ENCODE data around the gene RAE1.
A peak's percentile ranks its signal among the peaks of the same experiment; 100 is the strongest.

RAE1 gene

GRCh38 chr20:57400231-57400701, 49.2 kb downstream of the RAE1 start:
- no peak for DNase-seq (ENCODE audit: low read depth, low spot score)

- DNase-seq (ENCODE audit: low read depth, low spot score), result no peak
Observed at GRCh38 chr20:57400821-57401564, 49.9 kb downstream of the RAE1 start.

DNA sequence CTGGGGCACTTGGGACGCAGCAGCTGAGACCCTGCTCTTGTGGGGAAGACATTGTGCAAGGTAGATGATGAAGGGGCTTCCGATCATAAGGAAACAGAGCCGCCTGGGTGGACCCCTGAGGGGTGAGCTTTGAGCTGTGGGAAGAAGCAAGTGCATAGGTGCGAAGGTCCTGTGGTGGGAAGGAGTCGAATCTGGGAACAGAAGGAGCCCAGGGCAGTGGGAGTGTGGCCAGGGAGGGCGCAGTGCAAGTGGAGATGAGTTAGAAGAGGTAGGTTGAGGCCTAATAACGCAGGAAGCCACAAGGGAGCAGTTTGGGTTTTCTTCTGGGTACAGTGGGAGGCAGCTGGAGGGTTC, 50.5 kb downstream of the RAE1 start:
- no peak for DNase-seq (ENCODE audit: low read depth, low spot score)

GRCh38 chr20:57402206-57403125, 51.4 kb downstream of the RAE1 start:
- no peak for DNase-seq (ENCODE audit: low read depth, low spot score)

- no peak for DNase-seq (ENCODE audit: low read depth, low spot score)
Observed at GRCh38 chr20:57403216-57403615, 52.2 kb downstream of the RAE1 start.

GRCh38 chr20:57404006-57404405, 53.0 kb downstream of the RAE1 start:
- DNase-seq (ENCODE audit: low read depth, low spot score), result no peak

DNA sequence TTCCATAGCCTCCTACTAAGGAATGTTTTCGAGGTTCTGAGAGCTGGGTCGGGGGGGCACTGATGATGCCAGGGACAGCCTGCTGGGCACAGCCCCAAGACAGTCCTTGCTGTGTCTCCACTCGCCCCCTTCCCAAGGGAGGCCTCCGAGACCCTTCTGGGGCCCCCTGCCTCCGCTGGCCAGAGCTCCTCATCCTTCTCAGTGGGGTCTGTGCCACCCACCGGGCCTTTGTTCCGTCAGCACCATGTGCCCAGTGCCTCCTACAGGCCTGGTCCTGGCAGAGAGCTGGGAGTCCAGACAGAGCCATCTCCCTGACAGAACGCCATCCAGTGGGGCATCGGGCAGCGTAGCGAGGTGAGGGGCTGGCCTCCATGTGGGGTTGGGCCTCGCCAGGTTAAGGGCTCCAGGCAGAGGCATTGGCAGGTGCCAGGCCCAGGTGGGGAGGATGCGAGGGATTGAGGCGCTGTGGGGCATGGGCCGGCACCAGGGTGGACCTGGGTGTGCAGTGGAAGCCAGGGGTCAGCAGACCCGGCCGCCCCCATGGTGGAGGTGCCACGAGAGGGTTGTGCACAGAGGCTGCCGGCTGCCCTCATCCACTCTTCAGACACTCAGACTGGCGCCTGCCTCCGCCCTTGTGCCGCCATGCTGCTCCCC, 53.5 kb downstream of the RAE1 start:
- no peak for DNase-seq (ENCODE audit: low read depth, low spot score)

DNA sequence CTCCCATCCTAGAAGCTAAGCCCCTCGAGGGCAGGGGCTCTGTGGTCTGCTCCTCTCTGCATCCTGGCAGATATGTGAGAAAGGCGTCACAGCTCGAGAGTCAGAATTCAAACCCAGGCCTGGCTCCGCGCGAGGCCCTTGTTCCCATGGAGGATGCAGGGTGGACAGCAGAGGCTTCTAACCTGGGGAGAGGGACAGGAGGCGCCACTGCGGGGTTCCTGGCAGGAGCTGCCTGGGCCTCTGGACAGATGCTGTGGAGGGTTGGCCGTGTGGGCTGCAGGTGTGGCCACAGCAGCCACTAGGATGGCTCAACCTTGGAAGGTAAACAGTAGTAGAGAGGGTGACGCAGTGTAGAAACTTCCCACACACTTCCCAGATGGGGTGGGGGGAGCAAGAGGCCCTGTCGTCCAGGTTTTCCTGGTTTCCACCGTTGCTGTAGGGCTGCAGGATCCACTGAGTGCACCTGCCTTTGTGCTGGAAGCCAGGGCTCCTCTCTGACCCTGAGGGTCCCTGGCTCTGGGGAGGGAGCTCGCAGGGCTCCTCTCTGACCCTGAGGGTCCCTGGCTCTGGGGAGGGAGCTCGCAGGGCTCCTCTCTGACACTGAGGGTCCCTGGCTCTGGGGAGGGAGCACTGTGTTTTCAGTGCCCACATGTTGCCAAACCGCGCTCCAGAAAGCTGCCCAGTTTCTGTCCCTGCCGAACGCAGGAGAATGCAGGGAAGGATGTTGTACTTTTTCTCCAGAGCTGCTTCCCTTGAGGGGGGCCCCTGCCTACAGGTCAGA, 54.4 kb downstream of the RAE1 start:
- no peak for DNase-seq (ENCODE audit: low read depth, low spot score)

DNA sequence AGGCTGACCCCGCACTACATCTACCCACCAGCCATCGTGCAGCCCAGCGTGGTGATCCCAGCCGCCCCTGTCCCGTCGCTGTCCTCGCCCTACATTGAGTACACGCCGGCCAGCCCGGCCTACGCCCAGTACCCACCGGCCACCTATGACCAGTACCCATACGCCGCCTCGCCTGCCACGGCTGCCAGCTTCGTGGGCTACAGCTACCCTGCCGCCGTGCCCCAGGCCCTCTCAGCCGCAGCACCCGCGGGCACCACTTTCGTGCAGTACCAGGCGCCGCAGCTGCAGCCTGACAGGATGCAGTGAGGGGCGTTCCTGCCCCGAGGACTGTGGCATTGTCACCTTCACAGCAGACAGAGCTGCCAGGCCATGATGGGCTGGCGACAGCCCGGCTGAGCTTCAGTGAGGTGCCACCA, 56.5 kb downstream of the RAE1 start:
- DNase-seq (ENCODE audit: low read depth, low spot score), result no peak

GRCh38 chr20:57408131-57408530, 57.1 kb downstream of the RAE1 start:
- peak; percentile 41 for DNase-seq (ENCODE audit: low read depth, low spot score)

GRCh38 chr20:57408536-57409233, 57.6 kb downstream of the RAE1 start:
- DNase-seq (ENCODE audit: low read depth, low spot score), result no peak

DNA sequence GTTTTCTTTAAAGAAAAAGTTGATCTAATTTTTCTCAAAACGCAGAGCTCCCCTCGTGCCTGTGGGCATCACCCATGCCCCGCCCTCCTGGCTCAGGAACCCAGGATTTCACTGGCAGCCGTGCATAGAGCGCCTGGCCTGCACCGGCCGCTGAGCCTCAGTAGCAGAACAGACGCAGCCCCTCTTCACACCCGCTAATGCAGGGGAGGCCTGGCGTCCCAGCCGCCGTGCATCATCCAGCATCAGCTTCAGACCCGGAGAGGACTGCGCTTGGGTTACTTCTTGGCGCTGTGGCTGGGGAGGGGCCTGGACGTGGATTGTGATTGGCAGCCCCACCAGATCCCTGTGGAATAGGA, 58.2 kb downstream of the RAE1 start:
- peak; percentile 33 for DNase-seq (ENCODE audit: low read depth, low spot score)

DNA sequence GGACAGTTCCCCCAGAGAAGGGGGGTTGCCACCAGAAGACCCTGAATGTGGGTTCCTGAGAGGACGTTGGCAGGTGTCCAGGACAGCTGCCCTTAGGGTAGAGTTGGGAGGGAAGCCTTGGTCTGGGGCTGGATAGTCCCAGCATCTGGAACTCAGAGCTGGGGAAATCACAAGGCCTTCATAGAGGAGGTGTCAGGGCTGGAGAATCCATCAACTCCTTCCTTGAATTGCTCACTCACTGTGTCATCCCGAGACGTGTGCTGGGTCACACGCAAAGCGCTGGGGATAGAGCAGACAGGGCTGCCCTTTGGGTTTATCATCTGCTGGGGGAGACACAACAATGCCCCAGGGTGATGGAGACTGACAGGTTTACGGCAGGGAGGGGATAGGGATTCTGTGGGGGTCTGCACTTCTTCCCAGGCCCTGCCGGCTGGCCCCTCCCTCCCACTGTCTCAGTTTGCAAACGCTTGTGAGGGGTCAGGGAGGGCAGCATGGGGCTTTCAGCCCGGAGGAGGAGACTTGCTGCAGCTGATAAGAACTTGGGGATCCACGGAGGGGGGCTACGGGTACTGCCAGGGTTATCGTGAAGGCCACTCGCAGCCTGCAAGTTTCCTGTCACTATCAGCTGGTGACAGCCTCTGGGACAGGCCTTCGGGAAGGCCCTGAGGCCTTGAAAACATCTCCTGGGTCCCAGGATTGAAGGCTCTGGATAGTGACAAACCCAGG, 58.8 kb downstream of the RAE1 start:
- peak; percentile 62 for DNase-seq (ENCODE audit: low read depth, low spot score)

DNA sequence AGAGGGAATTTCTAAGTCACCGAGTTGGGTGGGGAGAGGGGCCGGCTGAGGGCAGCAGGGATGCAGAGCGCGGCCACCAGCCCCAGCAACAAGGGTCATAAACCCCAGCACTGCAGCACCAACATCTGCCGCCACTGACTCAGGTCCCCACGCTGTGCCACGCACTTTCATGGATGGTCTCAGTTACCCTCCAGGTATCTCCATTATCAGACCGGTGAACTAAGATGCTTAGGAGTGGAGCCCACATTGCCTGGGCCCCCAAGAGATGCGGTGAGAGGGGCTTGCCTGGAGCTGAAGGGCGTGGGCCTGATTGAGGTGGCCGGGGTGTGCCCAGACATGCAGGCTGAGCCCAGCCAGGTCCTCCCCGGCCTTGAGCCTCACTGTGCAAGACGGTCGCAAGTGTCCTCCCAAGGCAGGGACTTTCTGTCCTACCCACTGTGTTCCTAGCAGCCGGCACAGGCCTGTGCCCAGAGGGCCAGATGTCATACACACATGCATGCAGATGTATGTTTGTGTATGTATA, 59.4 kb downstream of the RAE1 start:
- no peak for DNase-seq (ENCODE audit: low read depth, low spot score)

DNA sequence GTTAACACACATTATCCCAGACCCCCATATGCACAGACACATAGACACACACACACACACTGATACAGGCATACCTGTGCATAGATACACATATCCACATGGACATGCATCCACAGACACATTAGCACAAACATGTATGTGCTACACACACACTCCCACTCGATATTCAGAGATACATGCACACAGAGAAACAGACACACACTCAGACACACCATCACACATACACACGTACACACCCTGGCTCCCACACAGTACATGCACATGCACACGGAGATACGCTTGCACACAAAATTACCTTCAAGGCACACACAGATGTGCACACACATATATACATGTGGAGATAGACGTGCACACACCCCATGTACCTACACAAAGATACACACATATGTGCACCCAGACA, 59.9 kb downstream of the RAE1 start:
- DNase-seq (ENCODE audit: low read depth, low spot score), result no peak

- DNase-seq (ENCODE audit: low read depth, low spot score), result no peak
Observed at GRCh38 chr20:57411406-57412283, 60.6 kb downstream of the RAE1 start.

DNA sequence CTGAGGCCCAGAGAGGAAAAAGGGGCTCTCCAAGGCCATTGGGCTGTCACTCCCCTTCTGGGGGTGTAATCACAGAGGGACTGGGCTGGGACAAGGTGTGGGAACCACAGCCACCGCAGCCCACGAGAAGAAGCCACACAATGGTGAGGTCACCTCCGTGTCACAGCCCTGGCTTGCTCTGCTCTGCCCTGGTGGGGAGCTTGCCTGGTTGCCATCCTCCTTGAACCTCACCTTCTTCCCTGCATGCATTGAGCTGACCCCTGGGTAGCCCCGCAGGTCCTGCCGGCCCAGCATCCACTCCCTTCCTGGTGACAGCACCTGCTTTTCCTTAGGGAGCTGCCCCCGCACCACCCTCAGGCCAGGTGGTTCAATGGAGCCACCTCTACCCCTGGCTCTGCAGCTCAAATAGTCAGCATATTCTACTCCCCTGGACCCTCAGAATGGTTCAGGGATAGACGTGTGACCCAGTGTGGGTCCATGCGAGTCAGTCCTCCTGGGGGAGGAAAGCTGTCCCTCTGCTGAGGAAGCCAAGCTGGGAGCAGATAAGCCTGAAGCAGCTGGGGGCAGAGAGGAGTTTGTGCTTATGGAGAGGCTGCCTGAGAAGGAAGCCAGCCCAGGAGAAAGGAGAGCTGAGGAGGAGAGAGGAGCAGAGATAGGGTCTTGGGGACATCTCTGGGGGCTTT, 61.4 kb downstream of the RAE1 start:
- DNase-seq (ENCODE audit: low read depth, low spot score), result no peak

DNA sequence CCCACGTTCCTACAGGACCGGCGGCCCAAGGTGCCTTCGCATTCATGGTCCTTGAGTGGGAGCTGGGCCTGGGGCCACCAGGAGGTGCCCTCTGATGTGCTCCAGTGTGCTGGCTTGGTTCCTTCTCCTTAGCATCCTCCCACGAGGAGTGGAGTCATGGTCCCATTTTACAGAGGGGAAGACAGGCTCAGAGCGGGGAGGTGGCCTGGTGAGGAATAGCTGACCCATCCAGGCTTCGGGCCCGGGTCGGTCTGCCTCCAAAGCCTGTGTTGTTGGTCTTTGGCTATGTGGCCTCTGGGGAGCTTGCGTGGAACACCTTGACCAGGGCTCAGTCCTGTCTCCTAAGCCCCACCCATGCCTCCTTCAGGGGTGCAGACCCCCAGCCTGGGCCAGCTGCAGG, 62.9 kb downstream of the RAE1 start:
- DNase-seq (ENCODE audit: low read depth, low spot score), result no peak

Measured in ELF-1 (cell line).